Glutamatergic neuron (in vitro differentiated cells): ENCODE measurements around the gene SIN3A. TPM values are rescaled to one million over a fixed set of nuclear protein-coding genes. Genes with fewer than 3 reads are reported as not detected.
"Not testable (repeated sequence)": the region's sequence is repeated elsewhere in the genome, so short reads cannot be mapped to it uniquely, and the experiment has no call there.

ENCODE experiments used
- DNase-seq: peaks from one replicate; pipeline ENCODE4 v3.0.0; 2022
- H3K27ac Mint-ChIP-seq: one replicate; pipeline ENCODE4 v1.8.0; 2020; ENCODE audit warnings: mild to moderate bottlenecking, mixed read lengths, inconsistent platforms; ENCODE audit not compliant: unreplicated experiment
- H3K27me3 Mint-ChIP-seq: one replicate; pipeline ENCODE4 v1.8.0; 2020; ENCODE audit warnings: mild to moderate bottlenecking, moderate library complexity, mixed read lengths, inconsistent platforms; ENCODE audit not compliant: unreplicated experiment
- H3K36me3 Mint-ChIP-seq: one replicate; pipeline ENCODE4 v1.8.0; 2020; ENCODE audit warnings: mild to moderate bottlenecking, mixed read lengths, inconsistent platforms; ENCODE audit not compliant: unreplicated experiment
- H3K4me1 Mint-ChIP-seq: one replicate; pipeline ENCODE4 v1.8.0; 2020; ENCODE audit warnings: mild to moderate bottlenecking, low read depth, mixed read lengths, inconsistent platforms; ENCODE audit not compliant: unreplicated experiment
- H3K4me3 Mint-ChIP-seq: one replicate; pipeline ENCODE4 v1.8.0; 2020; ENCODE audit warnings: mild to moderate bottlenecking, mixed read lengths, inconsistent platforms; ENCODE audit not compliant: unreplicated experiment
- H3K9me3 Mint-ChIP-seq: one replicate; pipeline ENCODE4 v1.8.0; 2020; ENCODE audit warnings: mild to moderate bottlenecking, moderate library complexity, mixed read lengths, inconsistent platforms; ENCODE audit not compliant: unreplicated experiment
- CTCF ChIP-seq: fragments of 200-600 bp; sonication (generic); IDR thresholded peaks from one replicate; pipeline ENCODE4 v1.5.0; 2021; ENCODE audit not compliant: partially characterized antibody, unreplicated experiment
- total RNA-seq: library from RNA; stranded (reverse); fragmentation: NEBNext Ultra II Directional; extraction: Animal tissue kit (Norgen Biotek cat#: 25700); gene quantifications from one replicate; pipeline ENCODE4 v1.2.1, GENCODE V29; 2021; ENCODE audit not compliant: unreplicated experiment

Gene SIN3A
- total RNA-seq, 1 donor from 2014 or later, result 45.4 TPM

- H3K27me3 Mint-ChIP-seq, result peaks cover 11% of the 10 kb centered on the region
- no peak overlapping the region for H3K27ac Mint-ChIP-seq
- H3K9me3 Mint-ChIP-seq, result peaks cover 29% of the 10 kb centered on the region
- H3K4me3 Mint-ChIP-seq, result no peak overlapping the region
- DNase-seq, result no peak
- no peaks in the 10 kb centered on the region for H3K4me1 Mint-ChIP-seq
- peaks cover 32% of the 10 kb centered on the region for H3K36me3 Mint-ChIP-seq
- TF ChIP-seq CTCF, result no peak
These were observed 28.2 kb upstream of the SIN3A start for GRCh38 chr15:75479670-75480069.

- not testable (repeated sequence) for H3K4me1 Mint-ChIP-seq, H3K4me3 Mint-ChIP-seq, H3K27me3 Mint-ChIP-seq, H3K27ac Mint-ChIP-seq, DNase-seq
- Mint-ChIP-seq H3K36me3 (peaks cover 16% of the 10 kb centered on the region), H3K9me3 (peaks cover 15% of the 10 kb centered on the region)
These were observed 25.6 kb upstream of the SIN3A start for GRCh38 chr15:75477094-75477493.

DNA sequence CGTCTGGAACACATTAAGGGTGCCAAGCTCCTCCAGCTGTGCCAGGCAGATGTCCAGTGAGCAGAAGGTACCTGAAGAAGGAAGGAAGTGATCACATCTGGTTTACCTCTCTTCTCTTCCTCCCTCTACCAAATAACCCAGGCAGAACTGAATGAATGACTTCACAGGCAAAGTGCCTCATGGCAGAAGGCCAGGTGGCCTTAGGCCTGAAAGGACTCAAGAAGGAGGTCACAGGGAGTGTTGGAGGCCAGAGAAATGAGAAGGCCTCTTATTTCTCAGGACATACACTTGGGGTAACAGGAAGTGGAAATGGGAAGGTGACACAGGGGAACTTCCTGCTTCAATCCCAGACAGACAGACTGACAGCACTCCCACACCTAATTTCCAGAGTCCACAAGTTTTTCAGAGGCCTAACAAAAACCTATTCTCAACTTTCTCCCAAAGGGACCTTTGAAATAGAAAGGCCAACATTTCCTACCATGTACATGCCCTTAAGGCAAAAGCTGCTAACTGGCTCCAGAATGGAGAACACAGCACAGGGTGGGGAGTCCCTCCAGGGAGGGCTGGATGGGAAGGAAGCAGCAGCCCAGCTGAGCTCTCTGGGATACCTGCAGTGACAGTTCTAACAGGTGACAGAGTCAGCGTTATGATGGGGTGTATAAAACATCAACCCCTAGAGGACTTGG lies 17.6 kb upstream of the SIN3A start:
- DNase-seq, result no peak
- Mint-ChIP-seq H3K4me1 (peaks cover 3% of the 10 kb centered on the region), H3K9me3 (peaks cover 23% of the 10 kb centered on the region), H3K36me3 (peaks cover 22% of the 10 kb centered on the region), H3K27me3 (peaks cover 11% of the 10 kb centered on the region), H3K4me3 (no peak overlapping the region), H3K27ac (no peak overlapping the region)
- TF ChIP-seq CTCF, result no peak

DNA sequence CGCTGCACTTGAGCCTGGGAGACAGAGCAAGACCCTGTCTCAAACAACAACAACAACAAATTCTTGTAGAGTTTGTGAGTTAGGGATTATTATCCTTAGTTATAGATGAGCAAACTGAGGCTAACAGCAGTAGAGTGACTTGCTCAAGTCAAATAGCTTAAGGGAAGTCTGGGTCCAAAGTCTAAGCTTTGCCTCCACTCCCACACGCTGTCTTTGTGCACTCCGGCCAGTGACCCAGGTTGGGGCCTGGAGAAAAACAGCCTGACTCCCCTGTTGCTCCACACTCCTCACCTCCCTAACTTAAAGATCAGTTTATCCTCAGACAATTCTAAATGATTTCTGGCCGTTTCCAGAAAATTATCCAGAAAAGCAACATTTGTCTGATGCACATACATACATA lies 9.2 kb upstream of the SIN3A start:
- no peak for DNase-seq
- H3K27me3 Mint-ChIP-seq, result peaks cover 16% of the 10 kb centered on the region
- H3K9me3 Mint-ChIP-seq, result peaks cover 20% of the 10 kb centered on the region
- peaks cover 5% of the 10 kb centered on the region for H3K36me3 Mint-ChIP-seq
- H3K27ac Mint-ChIP-seq, result no peak overlapping the region
- no peak overlapping the region for H3K4me3 Mint-ChIP-seq
- H3K4me1 Mint-ChIP-seq, result peaks cover 14% of the 10 kb centered on the region
- no peak for TF ChIP-seq CTCF

DNA sequence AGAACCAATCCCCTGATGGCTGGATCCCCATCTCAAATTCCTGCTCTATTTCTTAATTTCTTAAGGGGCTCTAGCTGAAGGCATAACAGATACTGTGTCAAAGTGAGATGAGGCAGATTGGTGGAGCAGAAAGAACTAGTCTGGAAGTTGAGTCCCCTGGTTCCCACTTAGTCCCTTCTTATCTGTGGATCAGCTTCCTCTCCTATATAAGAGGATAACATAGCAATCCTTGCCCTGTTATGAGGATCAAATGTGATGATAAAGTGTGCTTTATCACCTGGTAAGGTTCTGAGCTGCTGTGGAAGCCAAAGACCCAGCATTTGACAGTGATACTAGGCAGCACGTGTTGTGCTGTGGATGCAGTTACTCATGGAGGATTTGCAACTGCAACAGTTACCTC lies 8.1 kb upstream of the SIN3A start:
- TF ChIP-seq CTCF, result no peak
- no peak for DNase-seq
- Mint-ChIP-seq H3K4me1 (peaks cover 14% of the 10 kb centered on the region), H3K36me3 (no peaks in the 10 kb centered on the region), H3K27me3 (peaks cover 16% of the 10 kb centered on the region), H3K27ac (no peak overlapping the region), H3K9me3 (peaks cover 14% of the 10 kb centered on the region), H3K4me3 (no peak overlapping the region)
